GM23248 (cell line): ENCODE data around the gene TGFBI. TPM values are rescaled to one million over a fixed set of nuclear protein-coding genes. Genes with fewer than 3 reads are reported as not detected.

Source experiments
- DNase-seq: peaks from one replicate; pipeline ENCODE4 v3.0.0-alpha.2; 2015
- H2AFZ ChIP-seq: fragments of 200-600 bp; sonication (generic); 2 replicates; pipeline ENCODE4 v1.6.1; 2016; ENCODE audit warnings: antibody characterized with exemption
- H3F3A ChIP-seq: fragments of 200-600 bp; sonication (generic); 2 replicates; pipeline ENCODE4 v1.6.1; 2016; ENCODE audit warnings: mild to moderate bottlenecking, antibody characterized with exemption, mixed run types; ENCODE audit not compliant: insufficient read depth
- H3K27ac ChIP-seq: fragments of 200-600 bp; sonication (generic); 2 replicates; pipeline ENCODE4 v1.5.1; 2016; ENCODE audit warnings: mild to moderate bottlenecking
- H3K27me3 ChIP-seq: fragments of 200-600 bp; sonication (generic); replicated peaks from 2 replicates; pipeline ENCODE4 v1.6.1; 2016; ENCODE audit warnings: mild to moderate bottlenecking; ENCODE audit not compliant: insufficient read depth
- H3K36me3 ChIP-seq: fragments of 200-600 bp; sonication (generic); 2 replicates; pipeline ENCODE4 v1.6.1; 2016; ENCODE audit warnings: low read depth, mild to moderate bottlenecking
- H3K4me1 ChIP-seq: fragments of 200-600 bp; sonication (generic); 2 replicates; pipeline ENCODE4 v1.6.1; 2016; ENCODE audit warnings: mild to moderate bottlenecking; ENCODE audit not compliant: insufficient read depth
- H3K4me2 ChIP-seq: fragments of 200-600 bp; sonication (generic); one replicate; pipeline ENCODE4 v1.6.1; 2016; ENCODE audit warnings: mild to moderate bottlenecking; ENCODE audit not compliant: unreplicated experiment
- H3K4me3 ChIP-seq: fragments of 200-600 bp; sonication (generic); 2 replicates; pipeline ENCODE4 v1.5.1; 2016; ENCODE audit warnings: mild to moderate bottlenecking
- H3K79me2 ChIP-seq: fragments of 200-600 bp; sonication (generic); 2 replicates; pipeline ENCODE4 v1.6.1; 2016; ENCODE audit warnings: mild to moderate bottlenecking; ENCODE audit not compliant: insufficient read depth
- H3K9ac ChIP-seq: fragments of 200-600 bp; sonication (generic); 2 replicates; pipeline ENCODE4 v1.6.1; 2016; ENCODE audit warnings: mild to moderate bottlenecking
- H3K9me2 ChIP-seq: fragments of 200-600 bp; sonication (generic); 2 replicates; pipeline ENCODE4 v1.6.1; 2016; ENCODE audit warnings: mixed run types, mild to moderate bottlenecking, moderate library complexity; ENCODE audit not compliant: insufficient read depth
- H3K9me3 ChIP-seq: fragments of 200-600 bp; sonication (generic); one replicate; pipeline ENCODE4 v1.6.1; 2017; ENCODE audit warnings: low read depth
- H4K20me1 ChIP-seq: fragments of 200-600 bp; sonication (generic); 2 replicates; pipeline ENCODE4 v1.6.0; 2016; ENCODE audit not compliant: insufficient read depth
- EZH2 ChIP-seq: fragments of 200-600 bp; sonication (generic); IDR thresholded peaks from 2 replicates; pipeline ENCODE4 v1.6.1; 2018; ENCODE audit warnings: antibody characterized with exemption, mild to moderate bottlenecking; ENCODE audit not compliant: insufficient read depth, poor library complexity, severe bottlenecking
- EZH2phosphoT487 ChIP-seq: fragments of 200-600 bp; sonication (generic); IDR thresholded peaks from 2 replicates; pipeline ENCODE4 v1.6.1; 2018; ENCODE audit warnings: antibody characterized with exemption, moderate library complexity, mild to moderate bottlenecking, low read depth; ENCODE audit not compliant: insufficient read depth
- WGBS, 2 experiments: methylation state at CpG; one replicate each; pipeline ENCODE4 v1.1.6; 2015 to 2017; ENCODE audit warnings: low lambda C conversion rate in 2 of 2, low coverage in 1 of 2; ENCODE audit errors: missing lambda C conversion rate in 2 of 2; 5-methylcytosine and 5-hydroxymethylcytosine counted together
- in situ Hi-C: fragments of 300-500 bp; cut with MboI; formaldehyde crosslinking; loops from 2 replicates; pipeline ENCODE4 v1.15.0; 2020
- polyA plus RNA-seq: library from polyadenylated mRNA; unstranded; fragments of >200 nt; fragmentation: Nextera tagmentation; extraction: Ambion mirVana; gene quantifications from 2 replicates; pipeline ENCODE4 v1.2.1, GENCODE V29; 2016
- total RNA-seq: library from RNA; depleted of rRNA; stranded (reverse); fragments of >200 nt; shearing (Covaris generic); gene quantifications from 2 replicates; pipeline ENCODE4 v1.2.3, GENCODE V29; 2014; rRNA removed

The TGFBI gene
- total RNA-seq, result 7,109 and 7,351 TPM in 2 replicates
- 7,159 and 7,358 TPM in 2 replicates for polyA plus RNA-seq

DNA sequence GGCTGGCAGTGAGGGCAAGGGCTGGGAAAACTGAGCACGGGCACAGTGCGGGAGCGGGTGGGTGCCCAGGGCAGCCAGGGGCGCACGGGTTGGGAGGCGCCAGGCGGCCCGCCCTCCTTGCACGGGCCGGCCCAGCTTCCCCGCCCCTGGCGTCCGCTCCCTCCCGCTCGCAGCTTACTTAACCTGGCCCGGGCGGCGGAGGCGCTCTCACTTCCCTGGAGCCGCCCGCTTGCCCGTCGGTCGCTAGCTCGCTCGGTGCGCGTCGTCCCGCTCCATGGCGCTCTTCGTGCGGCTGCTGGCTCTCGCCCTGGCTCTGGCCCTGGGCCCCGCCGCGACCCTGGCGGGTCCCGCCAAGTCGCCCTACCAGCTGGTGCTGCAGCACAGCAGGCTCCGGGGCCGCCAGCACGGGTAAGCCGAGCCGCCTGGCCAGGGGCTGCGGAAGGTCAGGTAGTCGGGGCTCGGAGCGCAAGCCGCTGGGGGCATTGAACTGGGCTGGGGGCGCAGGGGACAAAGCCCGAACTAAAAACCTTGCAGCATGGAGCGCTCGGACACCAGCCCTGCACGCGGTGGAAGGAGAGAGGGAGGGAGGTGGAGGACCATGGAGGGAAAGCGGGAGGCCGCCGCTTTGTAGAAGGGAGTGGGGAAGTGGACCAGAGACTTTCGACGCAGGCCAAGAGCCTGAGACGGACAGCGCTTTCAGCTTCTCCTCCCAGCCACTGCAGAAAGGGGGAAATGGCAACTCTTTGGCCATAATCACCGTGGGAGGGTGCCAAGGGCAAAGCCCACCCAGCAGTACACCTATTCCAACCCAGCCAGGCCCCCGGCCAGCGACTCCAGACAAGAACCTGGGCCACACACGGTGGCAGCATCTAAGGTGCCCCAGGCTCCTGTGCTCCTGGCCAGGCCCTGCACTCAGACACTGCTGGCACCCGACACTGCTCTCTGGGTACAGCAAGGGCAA lies at the start of gene TGFBI:
Gene TGFBI (plus strand): TSS at position 207 of the 961 bp plus-strand sequence. CDS start 68 bp downstream, at position 275.
- H3K4me3 ChIP-seq, result peak within 1 kb of the TSS; percentile 81
- peaks cover 63% of the 10 kb centered on the region for H3K79me2 ChIP-seq
- H3K9me2 ChIP-seq, result no peaks in the 10 kb centered on the region
- no peaks in the 10 kb centered on the region for H4K20me1 ChIP-seq
- H3K36me3 ChIP-seq, result peaks cover 24% of the 10 kb centered on the region
- H3K27ac ChIP-seq, result peak within 1 kb of the TSS; percentile 90
- in situ Hi-C loops, result no loop called here
- peaks cover 67% of the 10 kb centered on the region for H3F3A ChIP-seq
- H2AFZ ChIP-seq, result 0 out of 2 replicates have a peak within 1 kb of the TSS, but pooled peaks have one; percentile 29
- peaks cover 57% of the 10 kb centered on the region for H3K4me1 ChIP-seq
- 4 to 5% methylated on average over 36 to 58 of the region's 68 CpGs for WGBS, 2 experiments
- no peaks in the 10 kb centered on the region for H3K9me3 ChIP-seq
- H3K4me2 ChIP-seq, result peak within 1 kb of the TSS; percentile 95
- H3K27me3 ChIP-seq, result no peaks in the 10 kb centered on the region
- peak; percentile 92 for DNase-seq
- TF ChIP-seq EZH2phosphoT487 (no peak), EZH2 (no peak)
- peak within 1 kb of the TSS; percentile 96 for H3K9ac ChIP-seq

DNA sequence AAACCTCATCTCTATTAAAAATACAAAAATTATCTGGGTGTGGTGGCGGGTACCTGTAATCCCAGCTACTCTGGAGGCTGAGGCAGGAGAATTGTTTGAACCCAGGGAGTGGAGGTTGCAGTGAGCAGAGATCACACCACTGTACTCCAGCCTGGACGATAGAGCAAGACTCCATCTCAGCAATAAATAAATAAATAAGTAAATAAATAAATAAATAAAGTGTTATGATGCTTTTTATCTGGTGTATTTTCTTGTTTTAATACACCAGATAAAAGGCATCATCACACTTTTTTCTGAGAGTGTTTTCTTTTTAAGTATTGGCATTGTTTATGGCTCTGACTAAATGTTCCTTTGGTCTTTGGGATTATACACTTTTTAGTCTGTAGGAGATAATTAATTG lies 49.8 kb upstream of the TGFBI start:
- Histone ChIP-seq H3K27ac (peak overlapping the region; percentile 63), H4K20me1 (no peaks in the 10 kb centered on the region), H3K27me3 (no peaks in the 10 kb centered on the region), H3K9me3 (no peaks in the 10 kb centered on the region), H3K36me3 (no peaks in the 10 kb centered on the region), H3K4me2 (no peak overlapping the region), H3K9me2 (no peaks in the 10 kb centered on the region), H3F3A (peaks cover 25% of the 10 kb centered on the region), H3K4me3 (no peak overlapping the region), H3K9ac (peak overlapping the region; percentile 35; the same call in 1 of the 2 replicates), H3K4me1 (peaks cover 26% of the 10 kb centered on the region), H3K79me2 (no peaks in the 10 kb centered on the region), H2AFZ (no peak overlapping the region)
- WGBS, 2 experiments, result 99 to 100% methylated on average over 2 of the region's 2 CpGs
- in situ Hi-C loops, result no loop called here
- TF ChIP-seq EZH2phosphoT487 (no peak), EZH2 (no peak)
- DNase-seq, result no peak

DNA sequence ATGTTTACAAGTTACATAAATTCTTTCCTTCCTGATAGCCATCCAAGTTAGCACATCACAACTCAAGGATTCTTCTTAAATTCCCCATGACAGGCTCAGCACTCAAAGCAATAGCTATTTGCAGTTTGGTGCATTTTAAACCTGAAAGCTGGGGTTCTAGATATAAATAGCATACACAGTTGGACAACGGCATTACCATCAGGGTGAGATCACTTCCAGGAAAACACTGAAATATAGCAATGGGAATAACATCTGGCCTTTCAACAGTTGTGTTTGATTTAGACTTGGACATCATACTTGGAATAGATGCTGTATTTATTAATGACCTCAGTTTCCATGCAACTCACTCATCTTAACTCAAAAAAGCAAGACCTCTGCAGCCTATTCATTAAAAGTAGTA lies 49.3 kb upstream of the TGFBI start:
- H2AFZ ChIP-seq, result no peak overlapping the region
- no peaks in the 10 kb centered on the region for H3K9me3 ChIP-seq
- H3K9me2 ChIP-seq, result no peaks in the 10 kb centered on the region
- H3K79me2 ChIP-seq, result no peaks in the 10 kb centered on the region
- no peaks in the 10 kb centered on the region for H3K27me3 ChIP-seq
- DNase-seq, result peak; percentile 78
- peaks cover 21% of the 10 kb centered on the region for H3K4me1 ChIP-seq
- no peaks in the 10 kb centered on the region for H3K36me3 ChIP-seq
- no peaks in the 10 kb centered on the region for H4K20me1 ChIP-seq
- H3K27ac ChIP-seq, result peak overlapping the region; percentile 63
- peak overlapping the region; percentile 80 for H3K4me2 ChIP-seq
- TF ChIP-seq EZH2 (no peak), EZH2phosphoT487 (no peak)
- peaks cover 21% of the 10 kb centered on the region for H3F3A ChIP-seq
- H3K4me3 ChIP-seq, result no peak overlapping the region
- 3 to 10% methylated on average over 1 of the region's 1 CpG for WGBS, 2 experiments
- peak overlapping the region; percentile 35; the same call in 1 of the 2 replicates for H3K9ac ChIP-seq
- in situ Hi-C loops, result no loop called here

DNA sequence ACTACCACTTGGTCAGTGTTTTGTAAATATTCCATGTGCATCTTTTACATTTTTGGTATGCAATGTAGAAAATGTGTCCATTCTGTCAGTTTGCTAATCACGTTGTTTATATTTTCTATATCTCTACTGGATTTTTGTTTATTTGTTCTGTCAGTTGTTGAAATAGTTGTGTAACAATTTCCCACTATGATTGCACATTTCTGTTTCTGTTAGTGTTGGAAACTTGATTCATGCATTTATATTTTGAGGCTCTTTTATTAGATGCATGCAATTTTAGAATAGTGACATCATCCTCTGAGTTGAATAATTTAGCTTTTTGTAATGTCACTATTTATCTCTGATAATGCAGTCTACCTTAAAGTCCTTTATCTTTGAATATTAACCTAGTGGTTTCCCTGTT lies 48.2 kb upstream of the TGFBI start:
- Histone ChIP-seq H3K79me2 (no peaks in the 10 kb centered on the region), H3K9me3 (no peaks in the 10 kb centered on the region), H3K4me2 (peak overlapping the region; percentile 8), H3K4me1 (peaks cover 21% of the 10 kb centered on the region), H3F3A (peaks cover 21% of the 10 kb centered on the region), H3K36me3 (no peaks in the 10 kb centered on the region), H3K9me2 (no peaks in the 10 kb centered on the region), H3K27me3 (no peaks in the 10 kb centered on the region), H4K20me1 (no peaks in the 10 kb centered on the region), H3K9ac (no peak overlapping the region), H3K27ac (no peak overlapping the region), H2AFZ (no peak overlapping the region), H3K4me3 (no peak overlapping the region)
- DNase-seq, result peak; percentile 47
- WGBS, 2 experiments, result 89 to 90% methylated on average over 1 of the region's 1 CpG
- in situ Hi-C loops, result no loop called here
- TF ChIP-seq EZH2phosphoT487 (no peak), EZH2 (no peak)
